Fibroblast of skin of right biceps (primary cell): Measurements from ENCODE around the gene ST6GALNAC3.
"Not testable (repeated sequence)": the region's sequence is repeated elsewhere in the genome, so short reads cannot be mapped to it uniquely, and the experiment has no call there.

Experiments used
- DNase-seq: peaks from one replicate; pipeline ENCODE4 v3.0.0-alpha.2; 2013

The ST6GALNAC3 gene

GRCh38 chr1:76595024-76595423 is 520.5 kb downstream of the ST6GALNAC3 start:
- DNase-seq = no peak

DNA sequence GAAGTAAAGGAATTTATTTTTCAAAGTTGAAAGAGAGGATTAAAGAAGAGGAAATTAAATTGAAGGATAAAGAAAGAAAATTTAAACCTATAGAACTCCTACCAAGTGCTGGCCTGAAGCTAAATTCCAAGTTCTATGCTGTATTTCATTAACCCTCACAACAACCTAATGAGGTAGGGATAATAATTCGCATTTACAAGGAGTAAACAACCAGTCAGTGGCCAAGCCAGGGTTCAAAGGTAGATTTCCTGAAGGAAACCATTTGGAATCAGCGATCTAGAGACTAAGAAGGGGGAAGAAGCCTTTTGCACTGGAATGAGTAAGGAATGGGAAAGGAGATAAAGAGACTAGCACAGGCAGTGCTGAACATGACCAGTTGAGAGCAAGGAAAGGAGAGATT is 526.9 kb downstream of the ST6GALNAC3 start:
- DNase-seq = no peak

DNA sequence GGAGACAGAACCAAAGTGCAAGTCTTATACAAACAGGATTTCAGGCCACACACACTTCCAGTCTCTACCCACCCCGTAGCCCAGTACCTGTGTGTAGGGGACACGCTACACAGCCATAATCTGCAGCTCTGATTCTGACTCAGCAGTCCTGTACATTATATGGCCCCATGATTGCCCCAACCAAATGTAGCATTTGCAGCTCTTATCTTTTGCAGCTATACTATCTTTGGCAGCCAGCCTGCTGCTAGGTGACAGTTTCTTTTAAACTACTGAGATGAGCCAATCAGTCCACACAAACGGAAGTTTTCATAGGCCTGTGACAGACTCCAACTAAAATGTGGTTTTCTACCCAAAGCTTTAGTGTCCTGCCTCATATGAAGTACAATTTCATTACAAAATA is 533.2 kb downstream of the ST6GALNAC3 start:
- DNase-seq = no peak

- DNase-seq = no peak
Measured at GRCh38 chr1:76611770-76612445, 537.4 kb downstream of the ST6GALNAC3 start.

DNA sequence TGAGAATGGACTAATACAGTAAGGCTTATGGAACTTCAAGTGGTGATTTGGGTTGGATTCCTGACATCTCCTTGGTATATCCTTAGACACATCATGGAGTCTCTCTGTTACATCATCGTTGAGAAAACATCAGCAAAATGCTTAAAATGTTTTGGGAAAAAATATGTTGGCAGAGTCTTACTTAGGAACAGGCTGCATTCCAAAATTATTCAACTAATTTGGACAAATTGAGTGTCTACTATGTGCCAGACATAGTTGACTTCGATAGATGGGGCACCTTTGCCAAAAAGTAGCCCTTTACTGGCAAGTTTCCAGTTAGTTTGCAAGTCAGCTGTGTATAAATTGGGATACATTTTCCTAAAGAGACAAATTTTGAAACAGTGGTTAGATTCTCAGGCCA is 539.3 kb downstream of the ST6GALNAC3 start:
- DNase-seq = no peak

DNA sequence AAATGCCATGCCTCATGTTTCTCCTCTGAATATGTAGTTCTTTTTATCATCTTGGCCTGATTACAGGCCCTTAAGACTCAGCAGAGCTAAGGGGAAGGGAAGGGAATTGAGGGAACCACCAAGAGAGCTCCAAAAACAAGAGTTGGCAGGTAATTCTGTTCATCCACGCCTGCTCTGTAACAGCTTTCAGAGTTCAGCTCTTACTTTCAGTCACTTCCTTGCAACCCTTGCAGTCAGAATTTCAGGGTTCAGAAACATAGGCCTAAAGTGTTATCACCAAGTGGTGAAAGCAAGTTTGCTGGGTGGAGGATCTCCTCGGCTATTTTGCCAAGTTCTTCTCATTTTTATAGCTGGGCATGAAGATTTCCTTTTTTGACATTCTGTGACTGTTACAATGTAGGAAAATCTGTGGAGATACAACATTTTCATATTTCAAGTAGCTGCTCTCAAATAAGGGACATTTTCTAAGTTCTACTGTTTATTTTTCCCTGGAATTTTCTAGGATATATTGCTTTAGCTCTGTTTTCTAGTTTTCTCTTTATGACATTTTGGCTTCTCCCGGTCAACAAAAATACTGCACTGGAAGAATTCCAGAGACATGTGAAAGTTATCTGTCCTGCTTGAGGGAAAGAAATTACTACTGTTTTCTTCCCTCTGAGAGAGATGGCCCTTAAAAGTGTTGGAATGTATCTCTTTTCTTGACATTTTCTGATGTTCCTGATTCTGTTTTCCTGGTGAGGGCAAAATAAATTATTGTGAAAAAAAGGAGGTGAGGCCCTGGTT is 540.9 kb downstream of the ST6GALNAC3 start:
- DNase-seq = no peak

DNA sequence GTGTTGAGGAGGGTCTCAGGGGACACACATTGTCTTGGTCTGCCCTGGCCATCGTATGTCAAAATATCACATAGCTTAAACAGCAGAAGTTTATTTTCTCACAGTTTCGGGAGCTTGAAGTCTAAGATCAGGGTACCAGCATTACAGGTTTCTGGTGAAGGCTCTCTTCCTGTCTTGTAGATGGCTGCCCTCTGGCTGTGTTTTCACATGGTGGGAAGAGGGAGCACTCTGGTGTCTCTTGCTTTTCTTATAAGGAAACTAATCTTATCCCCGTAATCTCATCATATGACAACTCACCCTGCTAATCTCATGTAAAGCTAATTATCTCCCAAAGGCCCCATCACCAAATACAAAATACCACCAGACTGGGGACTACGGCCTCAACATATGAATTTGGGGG is 545.8 kb downstream of the ST6GALNAC3 start:
- no peak for DNase-seq

- no peak for DNase-seq
Measured at GRCh38 chr1:76622774-76623528, 548.4 kb downstream of the ST6GALNAC3 start.

DNA sequence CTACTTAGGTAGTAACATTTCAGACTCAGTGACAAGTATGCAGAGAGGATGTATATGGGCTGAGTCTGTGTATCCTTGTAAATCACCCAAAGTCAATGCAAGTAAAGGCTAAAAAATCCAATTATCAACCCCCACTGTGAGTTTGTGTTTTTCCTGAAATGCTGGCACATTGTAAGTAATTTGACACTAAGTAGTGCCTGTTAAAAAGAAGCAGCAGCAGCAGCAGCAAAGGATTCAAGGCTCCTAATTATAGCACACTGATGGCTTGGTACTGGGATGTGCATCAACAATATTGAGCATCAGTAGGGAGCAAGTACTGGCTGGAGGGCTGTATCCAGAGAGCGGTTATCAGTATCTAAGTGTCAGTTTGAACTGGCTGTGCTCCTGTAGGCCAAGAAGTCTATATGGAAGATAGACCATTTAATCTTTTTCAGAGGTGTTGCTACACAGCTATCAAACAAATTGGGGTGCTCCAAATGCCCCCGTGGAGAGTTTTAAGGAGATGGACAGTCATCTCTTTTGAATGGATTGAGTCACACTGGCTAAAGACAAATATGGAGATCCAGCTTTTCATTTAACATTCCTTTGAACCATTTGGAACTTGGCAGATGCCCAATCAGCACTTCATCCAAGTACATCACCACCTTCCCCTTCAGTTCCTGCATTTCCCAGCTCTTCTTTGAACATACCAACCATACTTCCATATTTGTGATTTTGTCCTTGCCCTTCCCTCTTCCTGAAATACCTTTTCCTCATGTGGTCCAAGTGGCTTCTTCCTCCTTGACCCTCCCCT is 551.5 kb downstream of the ST6GALNAC3 start:
- peak; percentile 90 for DNase-seq

GRCh38 chr1:76627498-76627897 is 553.0 kb downstream of the ST6GALNAC3 start:
- no peak for DNase-seq

DNA sequence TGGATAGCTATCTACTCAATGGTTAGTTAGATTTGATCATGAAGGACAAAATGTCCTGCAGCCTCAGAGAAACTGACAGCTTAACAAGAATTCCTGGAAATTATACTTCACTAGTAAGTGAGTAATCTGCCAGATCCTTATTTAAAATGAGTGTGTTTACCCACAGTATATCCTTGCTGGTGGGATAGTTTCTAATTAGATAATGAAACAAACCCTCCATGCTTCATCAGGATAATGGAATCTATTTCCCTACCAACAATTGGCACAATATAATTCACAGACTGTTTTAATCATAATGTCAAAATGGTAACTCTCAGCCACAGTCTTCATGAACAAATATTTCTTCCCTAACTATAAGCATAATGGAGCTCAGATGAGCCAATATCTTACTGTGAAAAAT is 553.4 kb downstream of the ST6GALNAC3 start:
- DNase-seq = peak; percentile 72

- no peak for DNase-seq
Measured at GRCh38 chr1:76632136-76632535, 557.6 kb downstream of the ST6GALNAC3 start.

DNA sequence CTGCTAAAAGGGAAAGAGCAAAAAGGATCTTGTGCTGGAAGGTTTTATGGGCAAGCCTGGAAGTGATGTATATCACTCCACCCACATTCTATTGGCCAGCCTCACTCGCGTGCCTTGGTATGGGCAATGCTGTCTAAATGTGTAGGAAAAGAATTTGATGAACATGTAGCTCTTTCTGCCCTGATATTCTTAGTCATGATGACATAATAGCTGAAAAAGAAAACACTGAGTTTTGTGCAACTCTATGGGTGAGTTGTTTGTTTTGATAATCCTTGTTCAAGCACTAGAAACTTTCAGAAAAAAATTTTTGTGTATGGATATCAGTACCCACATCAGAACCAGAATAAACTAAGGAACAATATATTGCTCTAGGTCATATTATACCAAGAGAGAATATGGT is 561.2 kb downstream of the ST6GALNAC3 start:
- DNase-seq = peak; percentile 49

DNA sequence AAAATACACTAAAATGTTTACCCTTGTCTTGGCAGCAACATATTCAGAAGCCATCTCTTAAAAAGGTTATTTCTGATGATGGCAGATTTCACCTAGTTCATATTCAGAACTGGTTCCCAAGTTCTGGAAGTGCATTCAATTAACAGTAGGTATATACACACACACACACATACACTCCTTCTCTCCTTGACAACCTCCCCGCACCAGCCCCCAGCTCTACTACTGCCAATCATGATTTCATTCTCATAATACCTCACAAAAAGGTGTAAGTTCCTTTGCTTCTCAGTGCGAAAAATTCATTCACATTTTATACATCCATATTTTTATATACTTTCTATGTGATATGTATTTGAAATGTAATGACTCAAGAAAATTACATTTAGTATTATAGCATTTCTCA is 564.6 kb downstream of the ST6GALNAC3 start:
- no peak for DNase-seq

- DNase-seq = peak; percentile 73
Measured at GRCh38 chr1:76640092-76640491, 565.5 kb downstream of the ST6GALNAC3 start.

DNA sequence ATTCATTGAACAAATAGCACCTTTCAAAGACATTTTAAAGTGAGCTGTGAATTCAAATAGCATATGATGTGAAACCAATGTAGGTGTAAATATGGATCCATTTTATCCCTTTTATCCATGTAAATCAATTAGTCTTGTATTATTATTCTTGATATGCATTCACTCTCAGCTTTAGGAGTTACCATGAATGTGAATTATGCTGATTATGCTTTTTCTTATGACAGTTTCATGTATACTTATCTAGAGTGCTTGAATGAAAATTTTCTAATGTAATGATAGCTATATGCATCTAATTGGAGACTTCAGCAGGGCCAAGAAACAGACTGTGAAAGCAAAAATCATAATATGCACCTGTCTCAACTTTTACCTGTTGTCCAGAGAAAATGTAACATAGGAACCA is 566.2 kb downstream of the ST6GALNAC3 start:
- DNase-seq = no peak

- DNase-seq = no peak
Measured at GRCh38 chr1:76644139-76644538, 569.6 kb downstream of the ST6GALNAC3 start.

GRCh38 chr1:76652860-76653259 is 578.3 kb downstream of the ST6GALNAC3 start:
- not testable (repeated sequence) for DNase-seq

- DNase-seq = no peak
Measured at GRCh38 chr1:76657623-76658022, 583.1 kb downstream of the ST6GALNAC3 start.

GRCh38 chr1:76659171-76659940 is 584.8 kb downstream of the ST6GALNAC3 start:
- peak; percentile 76 for DNase-seq

GRCh38 chr1:76661531-76661930 is 587.0 kb downstream of the ST6GALNAC3 start:
- DNase-seq = no peak

DNA sequence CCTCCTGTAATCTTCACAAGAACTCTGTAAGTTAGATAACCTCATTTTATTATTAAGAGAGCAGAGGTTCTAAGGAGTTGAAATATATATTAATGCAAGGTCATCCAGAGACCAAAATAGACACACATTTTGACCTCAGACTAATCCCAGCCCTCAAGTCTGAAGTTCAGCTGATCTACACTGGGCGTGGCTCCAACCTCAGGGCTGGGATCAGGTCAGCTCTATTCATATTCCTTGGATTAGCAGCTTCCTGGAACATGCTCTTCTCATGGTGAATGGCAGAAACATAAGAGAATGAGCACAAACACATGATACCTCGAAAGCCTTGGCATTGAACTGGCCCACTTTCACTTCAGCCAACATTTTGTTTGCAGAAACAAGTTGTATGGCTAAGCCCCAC is 592.0 kb downstream of the ST6GALNAC3 start:
- DNase-seq = no peak
